HG03575 (cell line): Measurements from ENCODE around the gene MTPN.

Experiments used
- ATAC-seq: cut with Tn5 transposase; IDR thresholded peaks from one replicate; pipeline ENCODE4 v1.9.1; 2021; ENCODE audit not compliant: unreplicated experiment, insufficient number of reproducible peaks, low FRiP score; ENCODE audit errors: extremely low read depth

The MTPN gene

GRCh38 chr7:135933509-135934188 is 43.5 kb downstream of the MTPN start:
- no peak for ATAC-seq

- ATAC-seq = no peak
Observed at GRCh38 chr7:135932131-135932530, 45.0 kb downstream of the MTPN start.

GRCh38 chr7:135930565-135931461 is 46.3 kb downstream of the MTPN start:
- ATAC-seq = no peak

DNA sequence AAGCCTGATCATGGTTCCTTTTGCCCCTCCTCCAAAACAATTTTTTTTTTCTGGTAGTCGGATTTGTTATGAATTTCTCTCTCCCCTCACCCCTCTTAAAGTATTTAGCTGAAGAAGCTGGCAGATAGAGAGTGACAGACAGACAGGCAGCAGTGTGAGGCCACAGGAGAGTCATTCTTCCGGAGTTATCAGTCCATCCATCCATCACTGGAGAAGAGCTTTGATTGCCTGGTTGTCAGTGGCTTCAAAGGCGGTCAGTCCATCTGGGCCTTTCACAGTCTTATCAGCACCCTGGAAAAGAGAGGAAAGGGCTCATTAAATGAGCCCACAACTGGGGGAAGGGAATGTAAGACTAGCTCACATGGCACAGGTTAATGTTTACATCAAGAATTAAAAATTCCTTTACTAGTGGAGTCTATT is 47.4 kb downstream of the MTPN start:
- ATAC-seq = no peak

DNA sequence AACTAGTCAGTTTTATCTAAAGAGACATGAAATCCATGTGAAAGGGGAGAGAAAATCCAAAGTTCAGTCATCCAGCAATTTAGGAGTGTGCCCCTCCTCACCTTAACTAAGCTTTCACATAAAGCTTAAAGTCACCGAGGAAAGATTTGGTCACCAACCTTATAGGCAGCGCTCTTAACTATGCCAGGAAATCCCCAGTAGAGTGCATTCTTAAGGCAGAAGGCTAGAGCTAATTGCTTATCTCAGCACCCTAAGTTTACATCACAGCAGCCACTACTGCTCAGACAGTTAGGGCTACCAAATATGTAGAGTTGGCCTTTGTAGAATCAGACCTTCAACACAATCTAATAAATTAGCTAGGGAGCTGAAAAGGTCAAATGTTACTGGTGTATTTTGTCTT is 47.9 kb downstream of the MTPN start:
- ATAC-seq = no peak

DNA sequence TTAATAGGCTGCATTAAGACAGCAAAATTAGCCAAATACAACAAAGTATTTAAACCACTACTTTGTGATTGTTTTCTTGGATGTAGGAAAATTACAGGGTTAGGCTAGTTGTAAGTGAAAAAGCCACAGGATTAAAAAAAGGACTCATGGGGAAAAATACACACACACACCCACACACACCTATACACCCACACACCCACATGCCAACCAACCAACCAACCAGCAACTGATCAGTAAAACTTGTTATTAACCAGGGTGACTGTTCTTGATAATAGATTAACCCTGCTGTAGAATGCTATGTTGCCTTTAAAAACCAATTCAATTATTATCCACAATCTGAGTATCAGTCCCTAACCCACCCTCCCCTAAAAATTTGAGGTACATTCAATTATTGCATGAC is 49.0 kb downstream of the MTPN start:
- no peak for ATAC-seq

DNA sequence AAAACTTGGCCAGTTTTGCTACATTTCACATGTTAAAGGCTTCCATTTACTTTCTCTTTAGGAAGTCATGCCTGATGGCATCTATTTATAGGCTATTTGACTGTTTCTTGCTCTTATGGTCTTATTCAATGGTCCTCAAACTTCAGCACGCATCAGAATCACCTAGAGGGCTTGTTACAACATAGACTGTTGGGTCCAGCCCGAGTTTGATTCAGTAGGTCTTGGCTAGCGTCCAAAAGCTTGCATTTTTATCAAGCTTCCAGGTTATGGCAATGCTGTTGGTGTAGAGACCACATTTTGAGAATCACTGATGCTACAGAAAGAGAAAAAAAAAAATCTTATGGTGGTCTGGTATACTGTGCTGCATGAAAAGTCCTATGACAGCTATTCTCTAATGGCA is 51.9 kb downstream of the MTPN start:
- no peak for ATAC-seq

GRCh38 chr7:135924302-135924701 is 52.9 kb downstream of the MTPN start:
- ATAC-seq = no peak

DNA sequence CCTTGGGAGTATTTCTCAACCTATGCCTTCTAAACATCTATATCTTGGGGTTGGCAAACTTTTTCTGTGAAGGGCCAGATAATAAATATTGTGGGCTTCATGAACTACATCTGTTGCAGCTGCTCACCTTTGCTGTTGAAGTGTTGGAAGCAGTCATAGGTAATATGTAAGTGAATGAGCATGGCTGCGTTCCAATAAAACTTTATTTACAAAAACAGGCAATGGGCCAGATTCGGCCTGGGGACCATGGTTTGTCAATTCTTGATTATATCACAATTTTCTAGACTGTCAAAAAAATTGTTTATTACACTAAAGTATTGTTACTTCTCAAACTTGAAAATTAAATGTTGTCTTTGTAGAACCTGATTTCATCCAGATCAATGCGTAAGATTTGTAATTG is 54.9 kb downstream of the MTPN start:
- no peak for ATAC-seq

DNA sequence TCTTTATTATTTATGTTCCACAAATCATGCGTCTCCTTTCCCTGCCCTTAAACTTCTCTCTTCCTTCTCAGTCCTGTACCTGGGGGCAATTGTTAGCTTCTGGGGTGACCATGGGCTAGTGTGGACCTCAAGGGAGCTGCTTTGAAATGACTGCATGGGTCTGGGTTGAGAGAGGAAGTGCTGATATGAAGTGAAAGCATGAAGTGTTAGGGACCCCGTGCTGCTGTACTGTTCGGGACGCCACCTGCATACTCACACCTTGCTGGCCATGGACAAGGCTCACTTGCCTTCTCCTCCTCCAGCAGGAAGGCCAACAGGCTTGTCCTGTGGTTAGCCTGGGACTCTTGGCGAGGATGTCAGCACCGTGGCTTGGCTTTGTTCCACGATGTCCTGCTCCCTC is 56.7 kb downstream of the MTPN start:
- no peak for ATAC-seq

DNA sequence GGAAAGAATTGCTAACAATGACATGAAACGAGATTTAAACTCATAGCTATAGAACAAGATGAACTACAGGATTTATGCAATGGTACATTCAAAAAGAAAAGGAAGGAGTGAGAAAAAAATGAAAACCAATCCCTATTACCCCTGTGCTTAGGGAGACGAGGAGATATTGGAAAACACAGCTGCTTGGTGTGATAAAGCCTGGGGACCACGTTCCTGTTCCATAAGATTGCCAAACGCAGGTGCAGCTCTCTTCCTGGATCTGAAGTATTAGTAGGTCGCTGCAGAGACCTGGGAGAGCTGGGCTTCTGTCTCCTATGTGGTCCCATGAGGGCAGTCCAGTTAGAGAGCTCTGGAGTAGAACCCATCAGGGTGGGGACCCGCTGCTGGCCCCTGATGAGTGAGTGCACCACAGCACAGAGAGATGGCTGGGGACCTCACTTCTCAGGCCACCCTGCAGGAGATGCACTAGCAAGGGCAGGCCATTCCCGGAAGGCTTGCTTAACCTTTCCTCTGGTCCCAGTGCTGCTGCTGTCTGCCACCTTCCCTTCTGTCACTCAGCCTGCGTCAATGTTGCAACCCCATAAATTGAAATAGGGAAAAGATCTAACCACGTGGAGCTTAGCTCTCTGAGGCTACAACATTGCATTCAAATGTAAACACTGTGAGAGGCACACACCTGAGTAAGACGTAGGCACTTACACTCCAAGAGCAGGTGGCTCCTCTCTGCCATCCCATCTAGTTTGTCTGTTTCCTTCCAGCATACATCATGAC is 57.9 kb downstream of the MTPN start:
- ATAC-seq = no peak

DNA sequence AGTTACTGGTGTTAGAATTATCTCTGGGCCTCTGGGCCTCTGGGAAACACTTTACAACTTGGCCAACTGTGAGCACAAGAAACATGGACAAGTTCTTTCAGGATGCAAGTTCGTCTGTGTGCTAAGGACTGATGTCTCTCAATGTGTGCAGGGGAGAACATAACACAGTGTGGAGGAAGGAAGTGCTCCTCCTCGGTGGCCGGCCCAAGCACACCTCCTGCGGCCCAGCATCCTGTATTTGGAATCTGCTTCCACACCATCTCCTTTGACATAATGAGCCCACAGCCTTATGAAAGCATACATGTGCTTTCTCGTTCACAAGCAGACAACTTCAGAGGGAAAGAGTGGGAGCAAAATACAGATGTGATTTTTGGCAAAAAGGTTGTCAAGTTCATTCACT is 59.0 kb downstream of the MTPN start:
- ATAC-seq = no peak

GRCh38 chr7:135917721-135918120 is 59.4 kb downstream of the MTPN start:
- ATAC-seq = no peak

- ATAC-seq = no peak
Observed at GRCh38 chr7:135914346-135914745, 62.8 kb downstream of the MTPN start.

DNA sequence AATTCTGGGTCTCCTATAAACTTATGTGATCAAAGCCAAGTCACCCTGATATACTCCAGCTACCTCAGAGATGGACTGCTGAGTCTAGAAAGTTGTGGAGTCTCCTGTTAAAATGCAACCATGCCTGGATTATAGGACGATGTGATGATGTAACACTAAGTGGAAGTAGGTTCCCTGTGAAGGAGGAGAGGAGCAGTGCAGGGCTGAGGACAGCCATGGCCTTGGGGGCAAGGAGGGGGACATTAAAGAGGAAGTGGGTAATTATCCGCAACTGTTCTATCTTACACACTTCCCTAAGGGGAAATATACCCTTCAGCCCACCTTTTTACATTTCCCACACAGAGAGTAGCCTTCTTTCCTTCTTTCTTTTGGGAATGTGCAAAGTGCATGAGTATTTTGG is 63.8 kb downstream of the MTPN start:
- no peak for ATAC-seq

- no peak for ATAC-seq
Observed at GRCh38 chr7:135911099-135911498, 66.1 kb downstream of the MTPN start.

DNA sequence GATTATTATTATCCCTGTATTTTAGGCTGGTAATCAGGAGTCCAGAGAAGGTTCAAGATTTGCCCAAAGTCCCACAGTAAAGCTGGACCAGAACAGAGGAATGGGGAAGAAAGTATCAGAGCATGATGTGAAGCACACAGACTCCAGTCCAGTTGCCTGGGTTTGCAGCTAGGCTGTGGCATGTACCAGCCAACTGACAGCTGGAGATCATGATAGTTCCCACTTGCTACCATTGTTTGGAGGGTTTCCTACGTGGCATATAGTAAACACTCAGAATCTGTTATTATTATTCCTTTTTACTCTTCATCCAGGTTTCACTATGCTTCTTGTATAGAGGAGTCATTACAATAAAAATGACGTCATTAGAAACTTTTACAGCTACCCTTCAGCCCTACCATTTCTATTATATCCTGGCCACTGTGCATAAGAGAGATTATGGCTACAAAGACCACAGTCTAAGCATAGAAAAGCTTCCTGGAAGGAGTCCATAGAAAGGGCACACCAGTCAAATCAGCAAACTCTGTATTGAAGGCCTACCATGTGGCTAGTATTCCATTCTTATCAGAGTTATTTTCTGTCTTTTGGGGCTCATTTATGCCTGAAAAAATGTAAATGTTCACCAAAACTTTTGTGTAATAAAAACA is 66.6 kb downstream of the MTPN start:
- ATAC-seq = no peak

- no peak for ATAC-seq
Observed at GRCh38 chr7:135905858-135906257, 71.3 kb downstream of the MTPN start.

- no peak for ATAC-seq
Observed at GRCh38 chr7:135905355-135905754, 71.8 kb downstream of the MTPN start.
